SKM-1 treated with dmso at 0.1 percent for 144 hours (cell line): Measurements from ENCODE around the gene FOXK2.

Source experiments
- DNase-seq: peaks from one replicate; lab custom pipeline; 2025; ENCODE audit not compliant: unreplicated experiment; lab: John Stamatoyannopoulos, UW

Gene FOXK2

GRCh38 chr17:82602487-82602886, 83.0 kb downstream of the FOXK2 start:
- no peak for DNase-seq

- DNase-seq: no peak
These were observed 83.6 kb downstream of the FOXK2 start for GRCh38 chr17:82602986-82603710.

GRCh38 chr17:82603981-82604448, 84.5 kb downstream of the FOXK2 start:
- no peak for DNase-seq

GRCh38 chr17:82604532-82604931, 85.0 kb downstream of the FOXK2 start:
- DNase-seq: no peak

GRCh38 chr17:82605939-82606600, 86.5 kb downstream of the FOXK2 start:
- no peak for DNase-seq

- DNase-seq: no peak
These were observed 89.3 kb downstream of the FOXK2 start for GRCh38 chr17:82608816-82609215.

- DNase-seq: no peak
These were observed 90.1 kb downstream of the FOXK2 start for GRCh38 chr17:82609655-82610054.

- DNase-seq: no peak
These were observed 91.9 kb downstream of the FOXK2 start for GRCh38 chr17:82611140-82612058.

GRCh38 chr17:82613283-82614094, 94.0 kb downstream of the FOXK2 start:
- no peak for DNase-seq

GRCh38 chr17:82614095-82614631, 94.6 kb downstream of the FOXK2 start:
- DNase-seq: no peak

- no peak for DNase-seq
These were observed 95.8 kb downstream of the FOXK2 start for GRCh38 chr17:82615084-82616020.

- DNase-seq: no peak
These were observed 96.6 kb downstream of the FOXK2 start for GRCh38 chr17:82616021-82616711.

- DNase-seq: no peak
These were observed 99.7 kb downstream of the FOXK2 start for GRCh38 chr17:82619211-82619610.

GRCh38 chr17:82619641-82620040, 100.1 kb downstream of the FOXK2 start:
- no peak for DNase-seq

GRCh38 chr17:82623707-82624106, 104.2 kb downstream of the FOXK2 start:
- peak; percentile 49 for DNase-seq

GRCh38 chr17:82627405-82627804, 107.9 kb downstream of the FOXK2 start:
- DNase-seq: no peak

GRCh38 chr17:82629748-82630147, 110.2 kb downstream of the FOXK2 start:
- no peak for DNase-seq

- DNase-seq: no peak
These were observed 110.7 kb downstream of the FOXK2 start for GRCh38 chr17:82630212-82630611.

GRCh38 chr17:82631544-82631943, 112.0 kb downstream of the FOXK2 start:
- DNase-seq: no peak
